ENCODE data around the gene ARID2. TPM values are rescaled to one million over a fixed set of nuclear protein-coding genes. Genes with fewer than 3 reads are reported as not detected.

The ARID2 gene
- total RNA-seq, 4 donors from 2014 or later: 10.5 to 25.0 (median 11.7) TPM

DNA sequence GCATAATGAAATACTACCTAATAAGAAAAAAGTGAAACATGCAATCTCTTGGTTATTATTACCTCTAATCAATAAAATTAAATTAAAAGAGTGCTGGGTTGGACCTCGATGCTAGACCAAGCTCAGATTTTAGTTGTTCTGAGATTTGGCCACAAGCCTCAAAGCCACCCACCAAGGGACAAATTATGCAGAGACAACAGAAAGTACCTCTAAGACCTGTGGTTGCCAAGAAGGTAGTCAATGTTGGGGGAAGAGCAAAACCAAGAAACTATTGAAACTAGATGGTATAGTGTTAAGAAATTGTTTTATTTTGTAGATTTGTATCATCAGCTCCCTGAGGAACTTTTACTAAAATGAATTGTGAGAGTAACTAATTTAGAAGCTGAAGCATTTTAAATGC lies 43.8 kb upstream of the ARID2 start:
- DNase-seq: no peak
- intact Hi-C loops (cut with DNase I; ENCODE audit: low total_unique reads): no loop called here

DNA sequence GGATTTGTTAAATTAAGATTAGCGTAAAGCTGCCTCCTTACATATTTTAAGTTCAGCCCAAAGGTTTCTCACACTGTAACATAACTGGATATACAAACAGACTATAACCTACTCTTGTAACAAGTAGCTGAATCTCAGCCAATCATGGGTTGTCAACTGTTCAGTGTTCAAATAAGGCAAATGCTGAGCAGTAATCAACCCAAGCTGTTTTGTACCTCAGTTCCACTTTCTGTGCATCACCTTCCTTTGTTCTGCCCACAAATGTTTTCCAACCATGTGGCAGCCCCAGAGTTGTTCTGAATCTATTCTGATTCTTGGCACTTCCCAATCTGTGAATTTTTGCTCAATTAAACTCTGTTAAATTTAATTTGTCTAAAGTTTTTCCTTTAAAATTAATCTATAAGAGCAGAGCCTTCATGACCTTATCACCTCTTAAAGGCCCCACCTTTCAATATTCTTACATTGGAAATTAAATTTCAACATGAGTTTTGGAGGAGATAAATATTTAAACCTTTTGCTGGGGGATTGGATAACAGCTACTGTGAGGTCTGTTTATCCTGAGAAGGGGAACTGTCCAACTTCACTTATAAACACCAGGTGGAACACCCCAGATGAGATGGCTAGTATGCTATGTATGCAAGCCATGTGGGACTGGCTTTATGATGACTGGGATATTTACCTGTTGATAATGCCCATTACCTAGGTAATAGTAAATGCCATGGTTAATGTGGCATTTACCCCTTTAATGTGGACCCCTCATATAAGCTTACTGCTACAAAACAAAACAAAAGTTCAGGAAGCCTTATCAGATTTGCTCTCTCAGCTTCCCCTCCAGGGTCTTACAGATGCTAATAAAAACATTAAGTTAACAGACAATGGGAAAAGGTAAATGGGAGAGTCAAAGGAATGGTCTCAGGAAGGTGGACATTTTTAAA lies 42.2 kb upstream of the ARID2 start:
- Histone ChIP-seq H3K27ac (no peak overlapping the region), H3K4me1 (no peaks in the 10 kb centered on the region), H3K36me3 (no peaks in the 10 kb centered on the region), H3K27me3 (no peaks in the 10 kb centered on the region), H3K9me3 (no peaks in the 10 kb centered on the region), H3K4me3 (no peak overlapping the region)
- DNase-seq (no peak), ATAC-seq (no peak)
- in situ Hi-C loops (cut with MboI; ENCODE audit: low sequenced_read_pairs in 4 of 4) (no loop called here), intact Hi-C loops (cut with DNase I; ENCODE audit: low total_unique reads) (no loop called here)
- TF ChIP-seq, protein P1, sequence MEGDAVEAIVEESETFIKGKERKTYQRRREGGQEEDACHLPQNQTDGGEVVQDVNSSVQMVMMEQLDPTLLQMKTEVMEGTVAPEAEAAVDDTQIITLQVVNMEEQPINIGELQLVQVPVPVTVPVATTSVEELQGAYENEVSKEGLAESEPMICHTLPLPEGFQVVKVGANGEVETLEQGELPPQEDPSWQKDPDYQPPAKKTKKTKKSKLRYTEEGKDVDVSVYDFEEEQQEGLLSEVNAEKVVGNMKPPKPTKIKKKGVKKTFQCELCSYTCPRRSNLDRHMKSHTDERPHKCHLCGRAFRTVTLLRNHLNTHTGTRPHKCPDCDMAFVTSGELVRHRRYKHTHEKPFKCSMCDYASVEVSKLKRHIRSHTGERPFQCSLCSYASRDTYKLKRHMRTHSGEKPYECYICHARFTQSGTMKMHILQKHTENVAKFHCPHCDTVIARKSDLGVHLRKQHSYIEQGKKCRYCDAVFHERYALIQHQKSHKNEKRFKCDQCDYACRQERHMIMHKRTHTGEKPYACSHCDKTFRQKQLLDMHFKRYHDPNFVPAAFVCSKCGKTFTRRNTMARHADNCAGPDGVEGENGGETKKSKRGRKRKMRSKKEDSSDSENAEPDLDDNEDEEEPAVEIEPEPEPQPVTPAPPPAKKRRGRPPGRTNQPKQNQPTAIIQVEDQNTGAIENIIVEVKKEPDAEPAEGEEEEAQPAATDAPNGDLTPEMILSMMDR (IDR thresholded peaks at IDR 0.05 in 4 of 5, conservative IDR thresholded peaks at IDR 0.05 in 1 of 5): no peak
- no peak for TF ChIP-seq POLR2A (IDR thresholded peaks at IDR 0.05)

More for the DNA sequence above, 43.8 kb upstream of the ARID2 start:
- H3K9me3 ChIP-seq: no peaks in the 10 kb centered on the region
- H3K27me3 ChIP-seq: no peaks in the 10 kb centered on the region
- no peak for TF ChIP-seq POLR2A (IDR thresholded peaks at IDR 0.05)
- TF ChIP-seq, protein P1 (IDR thresholded peaks at IDR 0.05 in 4 of 5, conservative IDR thresholded peaks at IDR 0.05 in 1 of 5): no peak
- H3K27ac ChIP-seq: no peak overlapping the region
- in situ Hi-C loops (cut with MboI; ENCODE audit: low sequenced_read_pairs in 4 of 4): no loop called here
- H3K4me3 ChIP-seq: no peak overlapping the region
- ATAC-seq: no peak
- H3K4me1 ChIP-seq: no peaks in the 10 kb centered on the region
- no peaks in the 10 kb centered on the region for H3K36me3 ChIP-seq

DNA sequence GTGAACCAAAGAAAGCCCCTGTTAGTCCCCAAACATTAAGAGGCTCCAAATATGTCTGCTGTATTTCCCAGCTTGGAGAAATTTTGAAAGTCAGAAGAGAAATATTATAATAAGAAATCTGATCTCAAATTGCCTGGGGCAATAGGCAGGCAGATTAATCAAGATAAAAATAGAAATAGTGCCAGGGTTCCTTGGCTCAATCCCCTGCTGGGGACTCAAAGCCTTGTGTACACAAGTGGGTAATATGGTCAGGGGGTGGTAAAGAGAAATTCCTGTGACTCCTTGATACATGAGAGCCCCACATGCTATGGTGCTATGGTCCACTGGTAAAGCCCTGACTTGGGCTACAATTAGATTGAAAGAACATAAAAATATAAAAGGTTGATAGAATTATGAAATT lies 41.3 kb upstream of the ARID2 start:
- ATAC-seq: no peak
- no peaks in the 10 kb centered on the region for H3K36me3 ChIP-seq
- H3K27me3 ChIP-seq: no peaks in the 10 kb centered on the region
- no peak for DNase-seq
- no peak overlapping the region for H3K27ac ChIP-seq
- in situ Hi-C loops (cut with MboI; ENCODE audit: low sequenced_read_pairs in 4 of 4) (no loop called here), intact Hi-C loops (cut with DNase I; ENCODE audit: low total_unique reads) (no loop called here)
- TF ChIP-seq, protein P1 (IDR thresholded peaks at IDR 0.05 in 4 of 5, conservative IDR thresholded peaks at IDR 0.05 in 1 of 5): no peak
- no peak for TF ChIP-seq POLR2A (IDR thresholded peaks at IDR 0.05)
- no peaks in the 10 kb centered on the region for H3K9me3 ChIP-seq
- no peak overlapping the region for H3K4me3 ChIP-seq
- H3K4me1 ChIP-seq: no peaks in the 10 kb centered on the region

DNA sequence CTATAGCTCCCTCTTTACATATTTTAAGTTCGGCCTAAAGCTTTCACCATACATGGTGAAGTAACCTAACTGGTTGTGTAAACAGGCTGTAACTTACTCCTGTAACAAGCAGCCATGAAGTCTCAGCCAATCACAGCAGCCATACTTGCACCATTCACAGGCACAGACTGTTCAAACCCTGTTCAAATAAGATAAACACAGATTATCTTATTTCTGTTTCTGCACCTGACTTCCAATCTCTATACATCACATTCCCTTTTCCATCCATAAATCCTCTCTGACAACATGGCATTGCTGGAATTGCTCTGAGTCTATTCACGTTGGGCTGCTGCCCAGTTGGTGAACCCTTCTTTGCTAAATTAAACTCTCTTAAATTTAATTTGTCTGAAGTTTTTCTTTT lies 34.5 kb upstream of the ARID2 start:
- H3K4me1 ChIP-seq: peaks cover 0 to 2% of the 10 kb centered on the region in 2 donors
- intact Hi-C loops (cut with DNase I; ENCODE audit: low total_unique reads): no loop called here
- in situ Hi-C loops (cut with MboI; ENCODE audit: low sequenced_read_pairs in 4 of 4): no loop called here
- no peaks in the 10 kb centered on the region for H3K27me3 ChIP-seq
- H3K27ac ChIP-seq: no peak overlapping the region
- ATAC-seq (no peak), DNase-seq (no peak)
- H3K4me3 ChIP-seq: no peak overlapping the region
- no peaks in the 10 kb centered on the region for H3K9me3 ChIP-seq
- no peaks in the 10 kb centered on the region for H3K36me3 ChIP-seq
- TF ChIP-seq POLR2A (IDR thresholded peaks at IDR 0.05): no peak
- TF ChIP-seq, protein P1 (IDR thresholded peaks at IDR 0.05 in 4 of 5, conservative IDR thresholded peaks at IDR 0.05 in 1 of 5): no peak

All from gastrocnemius medialis (tissue), 4 donors.